Stimulated activated CD8-positive, alpha-beta memory T cell treated with anti-CD3 and anti-CD28 coated beads, Interleukin-12 subunit alpha, Interleukin-12 subunit beta, amount 100 ng/mL, for 24 hours (primary cell): ENCODE results near the gene BATF.
"Not testable (repeated sequence)": the region's sequence is repeated elsewhere in the genome, so short reads cannot be mapped to it uniquely, and the experiment has no call there.

Experiments used
- DNase-seq: peaks from one replicate; pipeline ENCODE4 v3.0.0-alpha.2; 2020; ENCODE audit errors: extremely low read depth

BATF gene, protein sequence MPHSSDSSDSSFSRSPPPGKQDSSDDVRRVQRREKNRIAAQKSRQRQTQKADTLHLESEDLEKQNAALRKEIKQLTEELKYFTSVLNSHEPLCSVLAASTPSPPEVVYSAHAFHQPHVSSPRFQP

DNA sequence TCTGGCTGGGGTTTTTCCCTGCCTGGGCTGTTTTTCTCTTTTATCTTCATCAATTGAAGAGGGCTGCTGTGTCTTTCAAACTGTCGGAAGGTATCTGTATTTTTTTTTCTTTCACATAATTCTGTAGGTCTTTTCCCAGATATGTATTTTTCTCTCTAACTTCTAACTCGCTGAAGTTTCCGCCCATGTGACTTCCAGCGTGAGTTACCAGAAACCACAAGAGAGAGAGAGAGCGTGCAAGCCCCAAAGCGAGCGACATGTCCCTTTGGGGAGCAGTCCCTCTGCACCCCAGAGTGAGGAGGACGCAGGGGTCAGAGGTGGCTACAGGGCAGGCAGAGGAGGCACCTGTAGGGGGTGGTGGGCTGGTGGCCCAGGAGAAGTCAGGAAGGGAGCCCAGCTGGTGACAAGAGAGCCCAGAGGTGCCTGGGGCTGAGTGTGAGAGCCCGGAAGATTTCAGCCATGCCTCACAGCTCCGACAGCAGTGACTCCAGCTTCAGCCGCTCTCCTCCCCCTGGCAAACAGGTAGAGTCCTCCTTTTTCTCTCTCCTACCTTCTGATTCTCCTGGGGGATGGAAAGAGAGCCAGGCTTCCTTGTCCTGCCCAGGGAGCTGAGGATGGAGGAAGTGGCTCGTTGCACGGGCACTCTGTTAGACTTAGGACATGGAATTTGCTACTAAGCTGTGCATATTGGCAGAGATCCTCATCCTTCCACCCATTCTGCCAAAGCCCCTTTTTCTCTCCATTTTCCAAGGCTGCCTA is at the start of gene BATF:
TSS of gene BATF (plus strand) at position 246 of the 759 bp plus-strand sequence. CDS start at position 460, 214 bp downstream.
- DNase-seq, result no peak

DNA sequence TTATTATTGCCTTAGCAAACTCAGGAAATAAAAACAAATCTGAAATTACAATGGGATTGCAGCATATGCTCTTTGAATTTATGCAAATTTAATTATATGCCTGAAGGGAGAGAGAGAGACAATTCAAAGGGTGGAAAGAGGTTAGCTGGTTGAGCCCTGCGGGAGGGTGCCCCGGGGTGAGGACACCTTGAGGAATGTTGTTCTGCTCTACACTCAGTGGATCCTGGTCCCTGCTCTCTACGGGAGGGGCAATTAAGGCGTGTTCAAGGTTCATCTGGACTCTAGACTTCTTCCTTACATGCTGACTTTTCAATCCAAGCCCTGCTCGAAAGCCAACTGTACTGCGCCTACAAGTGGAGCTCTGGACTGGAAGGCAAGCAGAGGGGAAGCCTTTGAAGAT is 48.1 kb upstream of the BATF start:
- not testable (repeated sequence) for DNase-seq

DNA sequence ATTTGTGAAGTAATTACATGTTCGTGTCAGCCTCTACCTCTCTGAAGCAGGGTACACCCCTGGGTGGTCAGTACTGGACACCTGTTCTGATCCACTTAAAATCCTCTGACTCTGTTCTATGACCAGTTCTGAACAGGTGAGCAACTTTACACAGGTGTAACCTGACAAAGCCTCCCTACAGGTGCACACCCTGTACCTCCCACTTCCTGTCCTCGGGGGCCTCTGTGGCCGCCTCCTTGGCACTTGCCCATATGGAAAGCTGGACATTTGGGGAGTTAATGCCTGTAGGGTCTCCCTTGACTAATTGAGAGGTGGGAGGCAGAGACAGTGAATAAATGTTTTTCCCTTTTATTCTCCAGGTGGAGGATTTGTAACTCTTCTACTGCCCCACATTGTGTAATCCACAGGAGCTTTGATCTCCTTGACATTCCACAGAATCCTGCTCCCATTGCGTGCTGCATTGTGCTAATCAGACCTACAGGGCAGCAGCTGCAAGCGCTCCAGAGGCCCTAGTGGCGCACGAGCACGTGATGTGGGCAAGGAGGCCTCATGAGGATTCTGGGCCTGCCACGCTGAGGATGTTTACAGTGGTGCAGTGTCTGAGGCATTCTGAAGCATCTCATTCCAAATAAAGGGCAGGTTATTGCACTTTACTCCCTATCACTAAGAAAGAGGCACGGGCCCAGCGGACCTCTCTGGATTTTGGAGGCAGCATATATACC is 45.8 kb upstream of the BATF start:
- DNase-seq, result no peak

DNA sequence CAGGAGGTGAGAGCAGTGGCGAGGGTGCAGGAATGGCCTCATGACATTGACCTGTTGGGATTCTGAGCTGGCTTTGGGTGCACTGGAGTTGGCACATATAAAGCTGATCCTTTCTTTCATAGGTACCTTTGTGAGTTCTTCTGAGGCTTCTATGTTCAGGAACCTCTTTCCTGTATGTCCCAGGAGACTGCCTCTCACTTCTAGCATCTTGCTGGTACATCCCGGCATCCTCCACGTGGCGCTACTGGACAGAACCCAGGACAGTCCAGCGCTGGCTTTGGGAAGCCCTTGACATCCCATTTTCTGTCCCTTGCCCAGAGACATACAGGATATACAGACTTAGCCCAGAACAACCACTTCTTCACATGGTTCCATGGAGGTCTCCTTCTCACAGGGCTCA is 44.4 kb upstream of the BATF start:
- no peak for DNase-seq

DNA sequence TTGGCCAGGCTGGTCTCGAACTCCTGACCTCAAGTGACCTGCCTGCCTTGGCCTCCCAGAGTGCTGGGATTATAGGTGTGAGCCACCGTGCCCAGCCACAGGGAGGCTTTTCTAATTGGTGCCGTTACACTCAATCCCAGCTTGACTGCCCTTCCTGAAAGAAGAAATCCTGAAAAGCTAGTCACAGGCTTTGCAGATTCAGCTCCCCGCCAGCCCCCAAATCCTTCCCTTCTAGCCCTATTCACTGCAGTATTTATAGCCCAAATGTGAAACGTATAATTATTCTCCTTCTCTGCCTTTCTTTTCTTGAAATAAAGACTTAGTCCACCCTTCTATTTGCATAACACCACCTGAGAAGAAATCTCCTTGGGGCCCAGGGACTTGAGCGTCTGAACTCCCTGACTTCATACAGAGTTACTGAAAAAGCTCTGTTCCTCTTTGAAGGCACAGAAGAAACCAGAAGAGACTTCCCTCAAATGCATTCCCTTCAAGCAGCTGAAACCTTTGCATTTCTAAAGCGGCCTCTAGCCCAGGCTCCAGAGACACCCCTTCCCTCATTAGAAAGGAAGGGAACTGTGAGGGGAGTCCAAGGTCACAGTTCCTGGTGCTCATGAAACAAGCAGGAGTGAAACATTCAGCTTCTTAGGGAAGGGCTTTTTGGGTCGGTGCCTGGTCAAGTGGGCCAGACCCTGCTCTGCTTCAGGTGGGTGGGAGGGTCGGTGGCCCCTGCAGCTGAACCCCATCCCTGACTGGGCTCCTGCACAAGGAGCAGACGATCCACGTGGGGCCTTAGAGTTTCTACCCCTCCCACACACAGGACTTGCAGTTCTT is 42.3 kb upstream of the BATF start:
- no peak for DNase-seq

DNA sequence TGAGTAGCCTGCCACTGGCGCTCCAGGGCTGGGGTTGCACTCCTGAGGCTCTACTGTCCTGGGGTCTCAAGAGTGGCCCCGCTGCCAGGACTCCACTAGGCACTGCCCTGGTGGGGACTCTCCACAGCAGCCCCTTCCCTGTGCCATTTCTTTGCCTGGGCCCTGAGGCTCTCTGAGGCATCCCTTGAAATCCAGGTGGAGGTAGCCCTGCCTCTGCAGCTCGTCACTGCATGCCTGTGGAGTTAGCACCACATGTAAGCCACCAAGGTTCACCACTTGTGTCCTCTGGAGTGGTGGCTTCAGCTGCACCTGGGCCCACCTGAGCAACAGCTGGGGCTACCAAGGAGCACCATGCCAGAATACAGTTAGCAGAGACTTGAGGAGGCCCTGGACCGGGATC is 39.9 kb upstream of the BATF start:
- DNase-seq, result no peak

DNA sequence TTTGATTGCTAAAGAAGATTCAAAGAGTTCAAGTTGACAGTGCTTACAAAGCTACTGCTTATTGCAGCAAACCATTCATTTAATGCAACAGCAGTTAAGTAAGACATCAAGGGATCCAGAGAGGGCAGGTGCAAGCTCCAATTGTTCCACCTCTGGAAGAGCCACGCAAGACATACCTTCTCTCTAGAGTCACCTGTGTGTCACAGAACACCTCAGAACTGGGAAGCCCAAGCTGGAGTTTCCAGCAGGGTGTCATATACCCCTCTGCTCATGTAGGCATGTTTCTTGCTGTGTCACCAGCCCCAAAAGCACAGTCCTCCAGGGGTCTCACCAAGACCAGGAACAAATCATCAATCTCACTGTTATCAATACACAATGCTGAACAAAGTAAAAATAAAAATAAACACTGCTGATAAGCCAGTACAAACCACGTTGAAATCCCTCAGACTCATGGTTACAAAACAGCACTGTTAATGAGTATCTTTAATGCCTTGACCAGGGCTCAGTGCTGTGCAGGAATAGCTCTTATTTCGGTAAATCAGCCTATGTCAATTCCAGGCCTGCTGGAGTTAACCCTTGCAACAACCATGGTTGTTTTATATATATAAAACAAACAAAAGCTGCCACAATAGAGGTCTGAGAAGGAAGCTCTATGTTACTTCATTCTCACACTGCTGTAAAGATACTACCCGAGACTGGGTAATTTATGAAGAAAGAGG is 37.4 kb upstream of the BATF start:
- no peak for DNase-seq

DNA sequence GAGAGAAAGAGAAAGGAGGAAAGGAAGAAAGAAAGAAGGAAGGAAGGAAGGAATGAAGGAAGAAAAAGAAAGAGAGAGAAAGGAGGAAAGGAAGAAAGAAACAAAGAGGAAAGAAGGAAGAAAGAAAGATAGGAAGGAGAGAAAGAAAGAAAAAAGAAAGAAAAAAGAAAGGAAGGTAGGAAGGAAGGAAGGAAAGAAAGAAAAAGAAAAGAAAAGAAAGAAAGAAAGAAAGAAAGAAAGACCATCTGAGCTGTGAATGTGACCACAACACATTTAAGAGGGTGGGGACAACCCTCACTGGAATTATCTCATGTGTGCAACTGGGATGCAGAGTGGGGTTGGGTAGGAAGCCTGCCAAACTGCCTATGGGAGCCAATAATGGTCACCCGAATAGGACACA is 36.0 kb upstream of the BATF start:
- no peak for DNase-seq

DNA sequence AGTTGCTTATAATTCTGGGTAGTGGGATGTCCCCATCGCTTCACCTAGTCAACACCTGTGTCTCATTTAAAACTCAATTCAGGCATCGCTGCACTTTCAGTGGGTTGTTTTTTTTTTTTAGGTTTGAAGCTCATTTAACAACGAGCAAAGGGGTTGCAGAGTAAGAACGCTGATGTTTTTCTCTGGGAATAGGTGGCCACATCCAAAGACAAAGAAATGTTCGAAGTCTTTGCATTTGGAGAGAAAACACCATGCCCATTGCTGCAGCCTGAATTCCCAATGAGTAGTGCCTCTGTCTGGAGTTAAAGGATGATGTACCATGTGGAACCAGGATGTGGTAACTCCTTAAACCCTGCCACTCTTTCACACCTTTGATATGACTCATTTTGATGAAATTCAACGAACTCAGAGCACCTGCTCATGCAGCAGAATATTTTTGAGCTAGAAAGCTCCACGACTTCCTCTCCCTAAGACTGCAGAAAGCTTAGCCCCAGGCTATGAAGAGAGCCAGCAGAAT is 35.1 kb upstream of the BATF start:
- DNase-seq, result no peak

DNA sequence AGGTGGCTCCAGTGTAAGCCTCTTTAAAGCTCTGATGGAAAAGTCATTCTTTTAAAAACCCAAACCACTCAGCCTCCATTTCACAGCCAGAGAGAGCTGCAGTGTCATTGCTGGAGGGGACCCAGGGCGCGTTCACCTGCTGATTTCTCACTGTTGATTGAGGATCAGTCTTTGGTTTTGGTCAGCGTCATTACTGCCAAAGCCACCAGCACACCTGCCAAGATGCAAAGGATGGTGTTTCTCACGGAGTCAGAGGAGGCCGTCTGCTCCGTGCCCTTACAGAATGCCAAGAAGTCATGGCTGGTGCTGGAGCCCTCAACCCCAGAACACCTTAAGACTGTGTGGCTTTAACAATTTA is 32.8 kb upstream of the BATF start:
- no peak for DNase-seq

DNA sequence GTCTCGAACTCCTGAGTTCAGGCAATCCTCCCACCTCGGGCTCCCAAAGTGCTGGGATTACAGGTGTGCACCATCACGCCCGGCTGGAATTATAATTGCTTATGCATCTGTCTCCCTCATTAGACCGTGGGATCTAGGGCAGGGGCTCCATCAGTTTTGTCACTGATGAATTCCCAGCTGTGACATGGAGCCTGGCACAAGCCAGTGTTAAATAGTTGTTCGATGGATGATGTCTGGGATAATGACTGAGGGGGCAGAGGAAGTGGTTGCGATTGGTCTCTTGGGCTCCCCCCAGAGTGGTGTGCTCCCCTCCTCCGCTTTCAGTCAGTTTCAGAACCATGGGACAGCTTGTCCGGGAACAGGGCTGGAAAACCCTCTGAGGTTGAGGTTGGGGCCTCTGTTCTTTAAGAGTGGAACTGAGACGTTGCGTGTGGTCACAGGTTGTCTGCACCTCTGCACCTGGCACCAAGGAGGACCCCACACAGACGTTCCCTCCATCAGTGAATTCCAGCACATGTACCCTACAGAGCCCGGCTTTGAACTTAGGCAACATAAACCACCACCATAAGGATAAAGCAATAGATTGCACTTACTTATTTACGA is 30.8 kb upstream of the BATF start:
- DNase-seq, result no peak

DNA sequence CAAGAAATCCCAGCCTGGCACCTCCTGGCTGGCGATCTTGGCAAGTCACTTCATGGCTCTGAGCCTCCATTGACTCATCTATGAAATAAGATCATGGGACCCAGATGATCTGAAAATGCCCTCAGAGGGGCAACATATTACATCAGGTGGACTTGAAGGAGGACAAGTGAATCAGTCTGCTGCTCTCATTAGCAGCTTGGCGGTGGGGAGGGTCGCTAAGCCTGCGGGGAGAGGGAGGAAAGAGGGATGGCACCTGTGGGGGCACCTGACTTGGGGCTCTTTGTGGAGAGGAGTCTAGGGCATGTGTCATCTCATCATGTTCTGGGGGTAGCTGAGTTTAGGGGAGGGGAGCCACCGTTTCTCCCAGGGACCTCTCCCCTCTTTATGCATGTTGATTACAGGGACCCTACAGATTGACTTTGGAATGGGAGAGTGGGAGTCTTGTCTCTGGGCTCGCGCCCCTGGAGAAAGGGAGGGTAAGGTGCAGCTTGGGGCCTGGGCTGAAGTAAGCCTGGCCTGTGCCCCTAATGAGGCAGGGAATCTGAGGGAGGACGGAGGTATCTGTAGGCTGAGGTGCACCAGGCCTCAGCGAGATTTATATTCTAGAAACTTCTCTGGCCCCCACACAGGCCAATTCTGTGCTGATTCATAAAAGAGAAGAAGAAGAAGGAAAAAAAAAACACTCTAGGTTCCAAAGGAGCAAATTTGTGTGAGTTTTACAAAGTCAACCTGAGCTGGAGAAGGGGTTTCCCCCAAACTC is 29.3 kb upstream of the BATF start:
- no peak for DNase-seq

DNA sequence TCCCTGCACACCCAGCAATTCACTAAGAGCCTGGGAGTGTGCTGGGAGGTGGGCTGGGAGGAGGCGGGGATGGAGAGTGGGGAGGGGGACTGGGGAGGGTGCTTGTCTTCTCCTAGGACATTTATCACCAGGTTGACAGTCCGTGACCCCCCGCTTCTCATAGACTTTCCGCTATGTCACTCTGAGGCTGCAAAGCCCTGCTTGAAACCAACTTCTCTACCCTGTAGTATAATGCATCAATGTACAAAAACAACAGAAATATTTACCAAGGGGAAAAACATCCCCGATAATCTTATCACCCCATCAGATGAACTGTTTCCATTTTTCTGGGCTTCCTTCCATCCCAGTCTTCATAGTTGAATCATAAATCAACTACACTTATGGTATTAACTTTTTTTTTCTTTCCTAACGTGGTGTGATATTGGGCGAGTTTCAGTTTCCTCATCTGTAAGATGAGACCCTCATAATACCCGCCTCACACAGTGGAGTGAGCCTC is 28.6 kb upstream of the BATF start:
- DNase-seq, result no peak

DNA sequence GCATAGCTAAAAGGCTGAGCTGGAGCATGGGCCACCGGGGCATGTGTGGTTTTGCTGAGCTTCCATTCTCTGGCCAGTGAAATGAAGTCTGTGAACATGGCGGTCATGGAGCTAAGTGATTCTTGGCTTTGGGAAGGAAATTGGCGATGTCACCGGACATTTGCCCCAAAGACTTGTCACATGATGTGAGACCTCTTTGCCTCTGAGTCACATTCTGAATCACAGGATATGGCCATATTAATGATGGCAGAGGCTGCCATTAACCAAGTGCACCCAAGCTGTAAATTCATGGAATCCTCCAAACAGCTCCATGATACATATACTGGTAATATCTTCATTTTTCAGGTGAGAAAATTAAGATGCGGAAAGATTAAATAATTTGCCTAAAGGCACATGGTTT is 27.4 kb upstream of the BATF start:
- DNase-seq, result no peak

DNA sequence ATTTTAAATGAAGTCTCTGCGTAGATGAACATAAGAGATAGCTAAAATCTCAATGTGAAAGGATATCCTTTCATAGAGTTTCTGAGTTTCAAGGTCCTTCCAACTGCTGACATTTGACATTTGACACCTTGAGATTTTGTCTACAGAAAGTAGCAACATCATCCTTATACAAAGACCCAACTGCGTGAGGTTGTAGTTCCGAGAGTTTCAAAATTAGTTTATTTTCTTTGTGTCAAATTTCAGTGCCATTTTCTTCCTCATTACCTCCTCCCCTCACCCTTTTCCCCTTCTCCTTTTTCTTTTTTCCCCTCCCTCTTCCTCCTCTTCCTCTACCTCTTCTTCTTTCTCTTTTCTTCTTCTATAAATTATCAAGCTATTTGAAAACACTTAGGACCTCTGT is 26.9 kb upstream of the BATF start:
- DNase-seq, result no peak

DNA sequence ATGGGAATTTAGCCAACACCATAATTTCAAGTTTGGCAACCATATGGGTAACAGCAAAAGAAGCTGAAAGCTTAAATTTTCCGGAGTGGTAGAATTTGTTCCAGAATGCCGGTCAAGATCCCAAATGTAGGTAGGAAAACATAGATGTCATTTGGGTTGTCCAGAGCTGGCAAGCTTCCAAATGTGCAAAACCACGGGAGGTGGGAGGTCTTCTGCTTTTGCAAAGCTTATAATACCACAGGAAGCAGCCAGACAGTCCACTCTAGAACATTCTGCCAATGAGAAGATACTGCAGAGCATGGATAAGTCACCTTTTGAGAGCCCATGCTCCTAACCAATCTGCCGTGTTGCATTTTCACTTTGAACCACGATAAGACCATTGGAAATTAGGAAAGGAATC is 26.4 kb upstream of the BATF start:
- no peak for DNase-seq

DNA sequence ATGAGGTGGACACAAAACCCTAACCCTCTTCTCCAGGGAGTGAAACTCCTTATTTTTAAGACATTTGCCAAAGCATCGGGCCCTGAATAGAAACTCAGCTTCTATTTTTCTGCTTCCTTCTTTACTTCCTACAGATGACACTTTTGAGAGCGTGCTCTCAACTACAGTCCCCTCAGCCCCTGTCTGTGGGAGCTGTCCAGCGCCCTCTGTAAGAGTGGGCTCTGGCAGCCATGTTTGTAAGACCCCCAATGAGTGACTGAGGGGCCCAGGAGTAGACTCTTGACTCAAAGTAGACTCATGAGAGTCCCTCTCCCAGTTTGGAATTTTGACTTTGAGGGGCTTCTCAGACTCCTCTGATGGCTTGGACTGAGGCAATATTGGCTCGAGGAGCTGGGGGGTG is 25.5 kb upstream of the BATF start:
- no peak for DNase-seq

DNA sequence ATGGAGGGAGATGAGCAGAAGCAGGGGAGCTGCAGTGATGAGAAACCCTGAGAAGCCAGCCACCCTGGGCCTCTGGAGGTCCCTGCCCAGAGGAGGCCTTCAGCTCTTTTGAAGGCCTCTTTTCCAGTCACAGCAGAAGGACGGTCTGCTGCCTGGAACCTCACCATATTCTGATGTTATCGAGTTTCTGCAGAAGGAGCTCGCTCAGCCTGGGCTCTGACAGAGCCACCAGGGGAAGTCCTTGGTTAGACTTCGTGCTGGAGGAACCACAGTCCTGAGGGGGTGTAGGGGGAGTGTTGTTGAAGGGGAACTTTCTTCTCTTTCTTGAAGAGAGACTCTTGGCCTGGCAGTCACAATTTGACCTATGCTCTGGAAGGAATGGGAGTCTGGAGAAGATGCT is 25.1 kb upstream of the BATF start:
- no peak for DNase-seq

DNA sequence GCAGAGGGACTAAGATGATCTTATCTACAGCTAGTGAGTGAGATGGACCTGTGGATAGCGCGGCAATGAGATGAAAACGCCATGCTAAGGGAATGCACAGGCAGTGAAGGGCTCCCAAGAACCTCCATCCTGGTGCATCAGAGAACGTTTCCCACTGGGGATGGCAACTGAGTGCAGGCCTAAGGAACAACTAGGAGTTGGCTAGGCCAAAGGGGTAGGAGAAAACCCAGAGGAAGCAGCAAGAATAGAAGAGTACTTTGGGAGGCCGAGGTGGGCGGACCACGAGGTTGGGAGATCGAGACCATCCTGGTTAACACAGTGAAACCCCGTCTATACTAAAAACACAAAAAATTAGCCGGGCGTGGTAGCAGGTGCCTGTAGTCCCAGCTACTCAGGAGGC is 24.6 kb upstream of the BATF start:
- no peak for DNase-seq
